NB4 (cell line): ENCODE measurements around the gene BIN1.

ENCODE experiments used
- DNase-seq: peaks from one replicate; pipeline ENCODE4 v3.0.0; 2010; ENCODE audit warnings: low read depth
- H3K4me3 ChIP-seq: one replicate; pipeline ENCODE4 v1.5.1; 2011; ENCODE audit warnings: mild to moderate bottlenecking, low read depth, low read length, moderate library complexity
- MYC ChIP-seq: IDR thresholded peaks from 2 replicates; pipeline ENCODE4 v1.6.1; 2011; ENCODE audit warnings: low read depth, low read length
- POLR2A ChIP-seq: IDR thresholded peaks from 2 replicates; pipeline ENCODE4 v1.6.1; 2011; ENCODE audit warnings: mild to moderate bottlenecking; ENCODE audit not compliant: insufficient read length; ENCODE audit errors: extremely low read depth
- TF ChIP-seq, protein P1 (sequence below): IDR thresholded peaks from one replicate; pipeline ENCODE4 v1.5.1; 2012; ENCODE audit warnings: low read depth, low read length
- TF ChIP-seq, protein P2 (sequence below): IDR thresholded peaks from 2 replicates; pipeline ENCODE4 v1.6.1; 2011; ENCODE audit warnings: low read depth, low read length

Gene BIN1

DNA sequence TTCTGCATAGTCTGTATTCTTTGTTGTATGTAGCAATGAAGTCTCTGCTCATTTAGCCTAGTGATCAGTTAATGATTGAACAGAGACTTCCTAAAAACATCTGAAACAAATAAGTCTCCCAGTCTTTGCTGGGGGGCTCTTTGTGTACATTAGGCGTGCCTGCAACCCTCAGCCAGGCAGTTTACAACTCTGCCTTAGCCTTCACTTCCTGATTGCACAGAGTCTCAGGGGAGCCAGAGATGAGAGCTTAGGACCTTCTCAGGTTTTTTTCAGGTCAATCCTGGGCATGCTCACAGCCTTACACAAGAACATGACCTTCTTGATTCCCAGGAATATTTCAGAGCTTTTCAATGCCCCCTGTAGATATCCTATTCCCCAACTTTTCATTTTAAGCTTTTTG, 44.0 kb upstream of the BIN1 start:
- TF ChIP-seq, protein P1, sequence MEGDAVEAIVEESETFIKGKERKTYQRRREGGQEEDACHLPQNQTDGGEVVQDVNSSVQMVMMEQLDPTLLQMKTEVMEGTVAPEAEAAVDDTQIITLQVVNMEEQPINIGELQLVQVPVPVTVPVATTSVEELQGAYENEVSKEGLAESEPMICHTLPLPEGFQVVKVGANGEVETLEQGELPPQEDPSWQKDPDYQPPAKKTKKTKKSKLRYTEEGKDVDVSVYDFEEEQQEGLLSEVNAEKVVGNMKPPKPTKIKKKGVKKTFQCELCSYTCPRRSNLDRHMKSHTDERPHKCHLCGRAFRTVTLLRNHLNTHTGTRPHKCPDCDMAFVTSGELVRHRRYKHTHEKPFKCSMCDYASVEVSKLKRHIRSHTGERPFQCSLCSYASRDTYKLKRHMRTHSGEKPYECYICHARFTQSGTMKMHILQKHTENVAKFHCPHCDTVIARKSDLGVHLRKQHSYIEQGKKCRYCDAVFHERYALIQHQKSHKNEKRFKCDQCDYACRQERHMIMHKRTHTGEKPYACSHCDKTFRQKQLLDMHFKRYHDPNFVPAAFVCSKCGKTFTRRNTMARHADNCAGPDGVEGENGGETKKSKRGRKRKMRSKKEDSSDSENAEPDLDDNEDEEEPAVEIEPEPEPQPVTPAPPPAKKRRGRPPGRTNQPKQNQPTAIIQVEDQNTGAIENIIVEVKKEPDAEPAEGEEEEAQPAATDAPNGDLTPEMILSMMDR, result no peak
- TF ChIP-seq MYC, result no peak
- TF ChIP-seq POLR2A, result no peak
- TF ChIP-seq, protein P2, sequence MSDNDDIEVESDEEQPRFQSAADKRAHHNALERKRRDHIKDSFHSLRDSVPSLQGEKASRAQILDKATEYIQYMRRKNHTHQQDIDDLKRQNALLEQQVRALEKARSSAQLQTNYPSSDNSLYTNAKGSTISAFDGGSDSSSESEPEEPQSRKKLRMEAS, result no peak
- no peak for DNase-seq
- no peak overlapping the region for H3K4me3 ChIP-seq

DNA sequence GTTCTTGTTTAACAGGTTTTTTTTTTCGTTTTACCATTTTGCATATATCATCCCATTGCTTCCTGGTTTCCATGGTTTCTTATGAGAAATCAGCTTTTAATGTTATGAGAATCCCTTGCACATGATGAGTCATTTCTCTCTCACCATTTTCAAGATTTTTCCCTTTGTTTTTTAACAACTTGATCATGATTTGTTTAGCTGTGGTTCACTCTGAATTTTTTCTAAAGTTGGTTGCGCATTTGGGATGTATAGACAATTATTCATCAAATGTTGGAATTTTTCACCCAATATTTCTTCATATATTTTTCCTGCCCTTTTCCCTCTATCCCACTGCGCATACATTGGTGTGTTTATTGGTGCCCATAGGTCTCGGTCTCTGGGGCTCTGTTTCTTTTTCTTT, 42.4 kb upstream of the BIN1 start:
- TF ChIP-seq, protein P1, result no peak
- no peak for TF ChIP-seq MYC
- TF ChIP-seq, protein P2, result no peak
- TF ChIP-seq POLR2A, result no peak
- H3K4me3 ChIP-seq, result no peak overlapping the region
- DNase-seq, result no peak

- TF ChIP-seq POLR2A (no peak), MYC (no peak)
- TF ChIP-seq, protein P2, result no peak
- TF ChIP-seq, protein P1, result no peak
- H3K4me3 ChIP-seq, result no peak overlapping the region
- DNase-seq, result no peak
Observed at GRCh38 chr2:127146820-127147502, 40.0 kb upstream of the BIN1 start.

GRCh38 chr2:127146071-127146725, 39.2 kb upstream of the BIN1 start:
- H3K4me3 ChIP-seq, result no peak overlapping the region
- TF ChIP-seq POLR2A (no peak), MYC (no peak)
- TF ChIP-seq, protein P1, result no peak
- TF ChIP-seq, protein P2, result no peak
- DNase-seq, result no peak

- DNase-seq, result no peak
- H3K4me3 ChIP-seq, result no peak overlapping the region
- TF ChIP-seq MYC (no peak), POLR2A (no peak)
- TF ChIP-seq, protein P1, result no peak
- TF ChIP-seq, protein P2, result no peak
Observed at GRCh38 chr2:127145280-127145895, 38.4 kb upstream of the BIN1 start.
